Testis (tissue), 3 donors: ENCODE results near the gene PHIP. TPM values are rescaled to one million over a fixed set of nuclear protein-coding genes. Genes with fewer than 3 reads are reported as not detected.

Experiments
- DNase-seq: peaks from one replicate; pipeline ENCODE4 v3.0.0-alpha.2; 2019
- H3K27ac ChIP-seq, 2 donors: fragments of 200-600 bp; sonication (generic); one replicate each; pipeline ENCODE4 v1.5.1; 2019
- H3K27me3 ChIP-seq: fragments of 200-600 bp; sonication (generic); one replicate; pipeline ENCODE4 v1.5.1; 2019
- H3K36me3 ChIP-seq: fragments of 200-600 bp; sonication (generic); one replicate; pipeline ENCODE4 v1.5.1; 2017; ENCODE audit warnings: low read depth; ENCODE audit errors: missing control alignments
- H3K4me1 ChIP-seq: fragments of 200-600 bp; sonication (generic); one replicate; pipeline ENCODE4 v1.5.1; 2019
- H3K4me3 ChIP-seq, 2 donors: fragments of 200-600 bp; sonication (generic); one replicate each; pipeline ENCODE4 v1.5.1; 2017 to 2019
- H3K9me3 ChIP-seq: fragments of 200-600 bp; sonication (generic); one replicate; pipeline ENCODE4 v1.5.1; 2017
- CTCF ChIP-seq, 3 experiments: fragments of 450-650 bp in 2 of 3; fragments of 200-600 bp in 1 of 3; sonication (generic) in 1 of 3; IDR thresholded peaks; one replicate each; pipeline ENCODE4 v1.5.1; 2016 to 2019; ENCODE audit warnings: antibody characterized with exemption in 3 of 3, mild to moderate bottlenecking in 2 of 3, moderate library complexity in 1 of 3
- POLR2A ChIP-seq: fragments of 450-650 bp; IDR thresholded peaks from one replicate; pipeline ENCODE4 v1.6.1; 2017; ENCODE audit warnings: antibody characterized with exemption, mild to moderate bottlenecking, moderate library complexity
- WGBS, 2 donors: methylation state at CpG; one replicate each; pipeline ENCODE4 v1.1.5; 2018; 5-methylcytosine and 5-hydroxymethylcytosine counted together
- intact Hi-C: fragments of 100-400 bp; cut with DNase I; formaldehyde crosslinking; loops from one replicate; pipeline ENCODE4 v1.15.1; 2023; ENCODE audit warnings: low total_unique reads
- polyA plus RNA-seq: library from polyadenylated mRNA; stranded (reverse); fragments of 350-450 nt; fragmentation: Illumina TruSeq; extraction: RNeasy Lipid Tissue Mini Kit (QIAGEN cat#74804); gene quantifications from one replicate; pipeline ENCODE4 v1.2.3, GENCODE V29; 2014; ENCODE audit warnings: low read depth, low replicate concordance; ENCODE audit not compliant: insufficient read depth
- total RNA-seq, 2 donors: library from RNA; depleted of rRNA; stranded (reverse); fragments of >200 nt; gene quantifications; one replicate each; pipeline ENCODE4 v1.2.3, GENCODE V29; 2016

The PHIP gene
- total and polyA plus RNA-seq, 3 donors from 2014 or later: 9.0 to 43.9 (median 43.5) TPM

- Histone ChIP-seq H3K36me3 (no peaks in the 10 kb centered on the region), H3K4me1 (no peaks in the 10 kb centered on the region), H3K27me3 (no peaks in the 10 kb centered on the region), H3K4me3 (no peak overlapping the region), H3K27ac (no peak overlapping the region), H3K9me3 (no peaks in the 10 kb centered on the region)
- TF ChIP-seq CTCF (IDR thresholded peaks at IDR 0.05) (no peak), POLR2A (no peak)
- no peak for DNase-seq
- intact Hi-C loops: no loop called here
- WGBS, 2 donors: 97 to 98% methylated on average over 2 of the region's 2 CpGs
These were observed 31.0 kb downstream of the PHIP start for GRCh38 chr6:79047072-79047471.

- Histone ChIP-seq H3K4me3 (no peak overlapping the region), H3K36me3 (no peaks in the 10 kb centered on the region), H3K27ac (no peak overlapping the region), H3K9me3 (no peaks in the 10 kb centered on the region), H3K4me1 (no peaks in the 10 kb centered on the region), H3K27me3 (no peaks in the 10 kb centered on the region)
- 74 to 86% methylated on average over 2 of the region's 2 CpGs for WGBS, 2 donors
- intact Hi-C loops: no loop called here
- no peak for DNase-seq
- TF ChIP-seq POLR2A: no peak
- no peak for TF ChIP-seq CTCF (IDR thresholded peaks at IDR 0.05)
These were observed 32.1 kb downstream of the PHIP start for GRCh38 chr6:79045966-79046365.

GRCh38 chr6:79042799-79043126, 35.3 kb downstream of the PHIP start:
- intact Hi-C loops: no loop called here
- no peaks in the 10 kb centered on the region for H3K9me3 ChIP-seq
- H3K4me3 ChIP-seq: no peak overlapping the region
- H3K27ac ChIP-seq: no peak overlapping the region
- H3K27me3 ChIP-seq: no peaks in the 10 kb centered on the region
- H3K36me3 ChIP-seq: no peaks in the 10 kb centered on the region
- no peaks in the 10 kb centered on the region for H3K4me1 ChIP-seq
- 84 to 88% methylated on average over 5 of the region's 5 CpGs for WGBS, 2 donors
- TF ChIP-seq CTCF (IDR thresholded peaks at IDR 0.05): no peak
- no peak for DNase-seq

GRCh38 chr6:79042088-79042798, 35.8 kb downstream of the PHIP start:
- TF ChIP-seq CTCF (IDR thresholded peaks at IDR 0.05): no peak
- H3K4me1 ChIP-seq: no peaks in the 10 kb centered on the region
- H3K27ac ChIP-seq: no peak overlapping the region
- H3K36me3 ChIP-seq: no peaks in the 10 kb centered on the region
- H3K9me3 ChIP-seq: no peaks in the 10 kb centered on the region
- intact Hi-C loops: no loop called here
- H3K27me3 ChIP-seq: no peaks in the 10 kb centered on the region
- no peak overlapping the region for H3K4me3 ChIP-seq
- DNase-seq: no peak
- 76 to 88% methylated on average over 1 of the region's 1 CpG for WGBS, 2 donors

GRCh38 chr6:79040083-79040482, 38.0 kb downstream of the PHIP start:
- intact Hi-C loops: no loop called here
- TF ChIP-seq POLR2A (no peak), CTCF (IDR thresholded peaks at IDR 0.05) (no peak)
- no peaks in the 10 kb centered on the region for H3K4me1 ChIP-seq
- no peaks in the 10 kb centered on the region for H3K36me3 ChIP-seq
- no peaks in the 10 kb centered on the region for H3K27me3 ChIP-seq
- no peaks in the 10 kb centered on the region for H3K9me3 ChIP-seq
- no peak overlapping the region for H3K4me3 ChIP-seq
- H3K27ac ChIP-seq: no peak overlapping the region
- no peak for DNase-seq
